ENCODE results near the gene TCFL5. TPM values are rescaled to one million over a fixed set of nuclear protein-coding genes. Genes with fewer than 3 reads are reported as not detected.

The TCFL5 gene
- total RNA-seq, 1 experiment from 2014 or later = 20.4 TPM

DNA sequence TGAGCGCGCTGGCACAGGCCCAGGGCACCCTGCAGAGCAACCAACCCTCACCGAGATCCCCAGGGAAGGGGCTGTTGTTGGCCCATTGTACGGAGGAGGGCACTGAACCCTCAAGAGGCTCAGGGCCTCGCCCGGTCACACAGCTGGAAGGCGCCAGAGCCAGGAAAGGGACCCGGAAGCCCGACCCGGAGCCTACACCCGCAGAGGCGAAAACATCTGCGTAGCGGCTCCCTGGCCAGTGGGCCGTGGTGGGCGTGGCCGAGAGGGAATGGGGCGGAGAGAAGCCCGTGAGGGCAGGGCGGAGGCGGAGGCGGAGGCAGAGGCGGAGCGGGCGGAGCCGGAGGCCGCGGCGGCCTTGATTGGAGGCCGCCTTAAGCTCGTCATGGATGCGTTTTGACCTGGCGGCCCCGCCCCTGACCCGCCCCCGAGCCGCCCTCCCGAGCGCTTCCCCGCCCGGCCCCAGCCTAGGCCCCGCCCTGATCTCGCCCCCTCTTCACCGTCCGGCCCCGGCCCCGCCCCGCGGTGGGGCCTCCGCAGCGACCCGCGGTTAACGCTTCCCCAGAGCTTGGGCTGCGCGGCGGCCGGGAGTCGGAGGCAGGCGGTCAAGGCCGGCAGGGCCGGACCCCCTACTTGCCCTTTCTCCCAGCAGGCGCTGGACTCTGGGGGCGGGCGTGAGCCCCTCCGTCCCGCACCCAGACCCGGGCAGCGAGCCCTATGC, 67.5 kb downstream of the TCFL5 start (continued):
- 0 out of 2 replicates have a peak, but pooled peaks have one; percentile 50 for TF ChIP-seq MYBL2 (CRISPR knock-in tag; IDR thresholded peaks at IDR 0.05)
- TF ChIP-seq, protein P1, sequence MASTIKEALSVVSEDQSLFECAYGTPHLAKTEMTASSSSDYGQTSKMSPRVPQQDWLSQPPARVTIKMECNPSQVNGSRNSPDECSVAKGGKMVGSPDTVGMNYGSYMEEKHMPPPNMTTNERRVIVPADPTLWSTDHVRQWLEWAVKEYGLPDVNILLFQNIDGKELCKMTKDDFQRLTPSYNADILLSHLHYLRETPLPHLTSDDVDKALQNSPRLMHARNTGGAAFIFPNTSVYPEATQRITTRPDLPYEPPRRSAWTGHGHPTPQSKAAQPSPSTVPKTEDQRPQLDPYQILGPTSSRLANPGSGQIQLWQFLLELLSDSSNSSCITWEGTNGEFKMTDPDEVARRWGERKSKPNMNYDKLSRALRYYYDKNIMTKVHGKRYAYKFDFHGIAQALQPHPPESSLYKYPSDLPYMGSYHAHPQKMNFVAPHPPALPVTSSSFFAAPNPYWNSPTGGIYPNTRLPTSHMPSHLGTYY (CRISPR knock-in tag; IDR thresholded peaks at IDR 0.05) = no peak
- TF ChIP-seq ZNF317 (CRISPR knock-in tag; IDR thresholded peaks at IDR 0.05; ENCODE audit: borderline replicate concordance, low read depth) = no peak
- TF ChIP-seq, protein P2, sequence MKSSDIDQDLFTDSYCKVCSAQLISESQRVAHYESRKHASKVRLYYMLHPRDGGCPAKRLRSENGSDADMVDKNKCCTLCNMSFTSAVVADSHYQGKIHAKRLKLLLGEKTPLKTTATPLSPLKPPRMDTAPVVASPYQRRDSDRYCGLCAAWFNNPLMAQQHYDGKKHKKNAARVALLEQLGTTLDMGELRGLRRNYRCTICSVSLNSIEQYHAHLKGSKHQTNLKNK (CRISPR knock-in tag; IDR thresholded peaks at IDR 0.05) = no peak
- TF ChIP-seq, protein P3, sequence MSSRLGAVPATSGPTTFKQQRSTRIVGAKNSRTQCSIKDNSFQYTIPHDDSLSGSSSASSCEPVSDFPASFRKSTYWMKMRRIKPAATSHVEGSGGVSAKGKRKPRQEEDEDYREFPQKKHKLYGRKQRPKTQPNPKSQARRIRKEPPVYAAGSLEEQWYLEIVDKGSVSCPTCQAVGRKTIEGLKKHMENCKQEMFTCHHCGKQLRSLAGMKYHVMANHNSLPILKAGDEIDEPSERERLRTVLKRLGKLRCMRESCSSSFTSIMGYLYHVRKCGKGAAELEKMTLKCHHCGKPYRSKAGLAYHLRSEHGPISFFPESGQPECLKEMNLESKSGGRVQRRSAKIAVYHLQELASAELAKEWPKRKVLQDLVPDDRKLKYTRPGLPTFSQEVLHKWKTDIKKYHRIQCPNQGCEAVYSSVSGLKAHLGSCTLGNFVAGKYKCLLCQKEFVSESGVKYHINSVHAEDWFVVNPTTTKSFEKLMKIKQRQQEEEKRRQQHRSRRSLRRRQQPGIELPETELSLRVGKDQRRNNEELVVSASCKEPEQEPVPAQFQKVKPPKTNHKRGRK (CRISPR knock-in tag; IDR thresholded peaks at IDR 0.05; ENCODE audit: borderline replicate concordance) = no peak
- no peak for TF ChIP-seq NFATC4 (CRISPR knock-in tag; IDR thresholded peaks at IDR 0.05)
- TF ChIP-seq SMAD4 (CRISPR knock-in tag; IDR thresholded peaks at IDR 0.05) = no peak
- no peak; the same call in 1 of the 2 replicates for TF ChIP-seq ELF4 (CRISPR knock-in tag; IDR thresholded peaks at IDR 0.05; ENCODE audit: low read depth)
- TF ChIP-seq, protein P4, sequence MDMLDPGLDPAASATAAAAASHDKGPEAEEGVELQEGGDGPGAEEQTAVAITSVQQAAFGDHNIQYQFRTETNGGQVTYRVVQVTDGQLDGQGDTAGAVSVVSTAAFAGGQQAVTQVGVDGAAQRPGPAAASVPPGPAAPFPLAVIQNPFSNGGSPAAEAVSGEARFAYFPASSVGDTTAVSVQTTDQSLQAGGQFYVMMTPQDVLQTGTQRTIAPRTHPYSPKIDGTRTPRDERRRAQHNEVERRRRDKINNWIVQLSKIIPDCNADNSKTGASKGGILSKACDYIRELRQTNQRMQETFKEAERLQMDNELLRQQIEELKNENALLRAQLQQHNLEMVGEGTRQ (CRISPR knock-in tag; IDR thresholded peaks at IDR 0.05) = peak; percentile 2; the same call in 1 of the 2 replicates
- no peak for TF ChIP-seq FOXP1 (CRISPR knock-in tag; IDR thresholded peaks at IDR 0.05; ENCODE audit: borderline replicate concordance)
- TF ChIP-seq NFE2L1 (CRISPR knock-in tag; IDR thresholded peaks at IDR 0.05) = no peak
- TF ChIP-seq NFYB (CRISPR knock-in tag; conservative IDR thresholded peaks at IDR 0.05; ENCODE audit: low read depth) = peak; percentile 38
- TF ChIP-seq ZNF121 (CRISPR knock-in tag; IDR thresholded peaks at IDR 0.05) = no peak

DNA sequence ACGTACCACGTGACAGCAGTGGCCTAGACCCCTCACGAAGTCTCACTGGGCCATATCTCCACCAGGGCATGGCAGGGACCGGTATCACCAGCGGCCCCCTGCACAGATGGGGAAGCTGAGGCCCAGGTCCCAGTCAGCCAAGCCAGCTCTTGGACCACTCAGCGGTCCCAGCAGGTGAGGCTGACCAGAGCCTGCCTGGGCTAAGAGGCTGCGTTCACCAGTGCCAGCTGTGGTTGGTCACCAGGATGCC, 67.9 kb downstream of the TCFL5 start:
- CTCF ChIA-PET = interaction anchor here (0.6 to 3.1 kb wide), 32 partner anchors 10 to 584 kb away, joined by 3 to 20 read pairs (median 4); partner anchors contain the start of genes COL9A3, NTSR1, RBBP8NL and TCFL5
- DNase-seq (ENCODE audit: low spot score) (no peak), ATAC-seq (no peak)
- H3K27me3 Mint-ChIP-seq (ENCODE audit: low read depth) = peaks cover 19% of the 10 kb centered on the region
- TF ChIP-seq, protein P5, sequence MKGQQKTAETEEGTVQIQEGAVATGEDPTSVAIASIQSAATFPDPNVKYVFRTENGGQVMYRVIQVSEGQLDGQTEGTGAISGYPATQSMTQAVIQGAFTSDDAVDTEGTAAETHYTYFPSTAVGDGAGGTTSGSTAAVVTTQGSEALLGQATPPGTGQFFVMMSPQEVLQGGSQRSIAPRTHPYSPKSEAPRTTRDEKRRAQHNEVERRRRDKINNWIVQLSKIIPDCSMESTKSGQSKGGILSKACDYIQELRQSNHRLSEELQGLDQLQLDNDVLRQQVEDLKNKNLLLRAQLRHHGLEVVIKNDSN (CRISPR knock-in tag; IDR thresholded peaks at IDR 0.05) = no peak
- TF ChIP-seq TEAD1 (CRISPR knock-in tag; IDR thresholded peaks at IDR 0.05) (no peak), MXD4 (CRISPR knock-in tag; IDR thresholded peaks at IDR 0.05; ENCODE audit: borderline replicate concordance) (no peak), CBFB (CRISPR knock-in tag; IDR thresholded peaks at IDR 0.05; ENCODE audit: low read depth) (no peak), ESRRA (CRISPR knock-in tag; IDR thresholded peaks at IDR 0.05; ENCODE audit: borderline replicate concordance) (no peak), KAT7 (CRISPR knock-in tag; IDR thresholded peaks at IDR 0.05; ENCODE audit: borderline replicate concordance) (no peak), TCF7 (CRISPR knock-in tag; IDR thresholded peaks at IDR 0.05; ENCODE audit: low read depth) (no peak)
- TF ChIP-seq, protein P6, sequence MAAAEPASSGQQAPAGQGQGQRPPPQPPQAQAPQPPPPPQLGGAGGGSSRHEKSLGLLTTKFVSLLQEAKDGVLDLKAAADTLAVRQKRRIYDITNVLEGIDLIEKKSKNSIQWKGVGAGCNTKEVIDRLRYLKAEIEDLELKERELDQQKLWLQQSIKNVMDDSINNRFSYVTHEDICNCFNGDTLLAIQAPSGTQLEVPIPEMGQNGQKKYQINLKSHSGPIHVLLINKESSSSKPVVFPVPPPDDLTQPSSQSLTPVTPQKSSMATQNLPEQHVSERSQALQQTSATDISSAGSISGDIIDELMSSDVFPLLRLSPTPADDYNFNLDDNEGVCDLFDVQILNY (CRISPR knock-in tag; IDR thresholded peaks at IDR 0.05) = no peak
- TF ChIP-seq, protein P7, sequence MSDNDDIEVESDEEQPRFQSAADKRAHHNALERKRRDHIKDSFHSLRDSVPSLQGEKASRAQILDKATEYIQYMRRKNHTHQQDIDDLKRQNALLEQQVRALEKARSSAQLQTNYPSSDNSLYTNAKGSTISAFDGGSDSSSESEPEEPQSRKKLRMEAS (CRISPR knock-in tag; IDR thresholded peaks at IDR 0.05) = 0 out of 2 replicates have a peak, but pooled peaks have one; percentile 11
- TF ChIP-seq, protein P2 (CRISPR knock-in tag; IDR thresholded peaks at IDR 0.05) = no peak
- TF ChIP-seq, protein P4 (CRISPR knock-in tag; IDR thresholded peaks at IDR 0.05) = peak; percentile 63
- TF ChIP-seq, protein P3 (CRISPR knock-in tag; IDR thresholded peaks at IDR 0.05; ENCODE audit: borderline replicate concordance) = no peak
- H3K4me3 Mint-ChIP-seq = peak overlapping the region; percentile 55
- POLR2A ChIA-PET = interaction anchor here (0.9 kb wide), 1 partner anchor 22 kb away, joined by 4 read pairs; no protein-coding TSS in a partner anchor
- no peak overlapping the region for H3K27ac Mint-ChIP-seq
- H3K36me3 Mint-ChIP-seq = peaks cover 7% of the 10 kb centered on the region
- H3K4me1 Mint-ChIP-seq = peaks cover 16% of the 10 kb centered on the region
- no peaks in the 10 kb centered on the region for H3K9me3 Mint-ChIP-seq

Measured in WTC11 (cell line).